Measurements from ENCODE around the gene ATXN8OS. TPM values are rescaled to one million over a fixed set of nuclear protein-coding genes. Genes with fewer than 3 reads are reported as not detected.
"Not testable (repeated sequence)": the region's sequence is repeated elsewhere in the genome, so short reads cannot be mapped to it uniquely, and the experiment has no call there.

ATXN8OS gene
- 1.6 TPM for total RNA-seq

DNA sequence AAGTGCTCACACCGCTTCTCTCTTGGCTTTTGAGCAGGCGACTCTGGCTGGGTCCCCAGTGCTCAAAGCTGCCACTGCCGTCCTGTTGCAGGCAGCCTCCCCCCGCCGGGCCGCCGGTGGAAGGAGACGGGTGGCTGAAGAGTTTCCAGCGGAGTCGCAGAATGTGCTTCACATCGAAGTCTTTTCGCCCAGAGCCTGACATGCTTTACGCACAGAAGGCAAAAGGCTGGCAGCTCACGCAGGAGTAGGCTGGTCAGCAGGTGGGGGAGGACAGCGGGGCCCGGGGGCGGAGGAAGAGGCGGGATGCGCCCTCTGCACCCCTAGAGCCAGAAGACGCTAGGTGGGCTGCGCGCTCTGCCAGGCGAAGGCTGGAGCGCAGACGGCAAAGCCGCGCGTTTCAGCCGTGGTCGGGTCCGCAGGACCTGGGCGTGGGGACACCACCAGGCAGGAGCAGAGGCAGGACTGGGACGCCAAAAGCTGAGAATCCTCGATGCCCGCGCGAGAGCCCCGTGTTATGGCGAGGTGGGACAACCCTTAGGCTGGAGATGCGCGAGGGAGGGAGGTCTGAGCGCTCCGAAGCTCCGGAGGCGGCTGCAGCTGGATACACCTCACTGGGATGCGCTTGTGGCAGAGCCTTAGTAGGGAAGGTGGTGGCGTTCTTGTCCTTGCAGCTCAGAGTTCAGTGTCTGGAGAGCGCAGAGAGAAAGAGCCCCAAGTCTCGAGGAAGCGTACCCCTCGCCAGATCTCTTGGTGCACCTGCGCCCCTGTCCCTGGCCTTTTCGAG lies at the start of gene ATXN8OS:
ATXN8OS (plus strand) TSS at position 329 of the 784 bp plus-strand sequence.
- DNase-seq (ENCODE audit: low spot score in 2 of 2) = peak in 1 of 2 donors; percentile 2
- no peak for FAIRE-seq

DNA sequence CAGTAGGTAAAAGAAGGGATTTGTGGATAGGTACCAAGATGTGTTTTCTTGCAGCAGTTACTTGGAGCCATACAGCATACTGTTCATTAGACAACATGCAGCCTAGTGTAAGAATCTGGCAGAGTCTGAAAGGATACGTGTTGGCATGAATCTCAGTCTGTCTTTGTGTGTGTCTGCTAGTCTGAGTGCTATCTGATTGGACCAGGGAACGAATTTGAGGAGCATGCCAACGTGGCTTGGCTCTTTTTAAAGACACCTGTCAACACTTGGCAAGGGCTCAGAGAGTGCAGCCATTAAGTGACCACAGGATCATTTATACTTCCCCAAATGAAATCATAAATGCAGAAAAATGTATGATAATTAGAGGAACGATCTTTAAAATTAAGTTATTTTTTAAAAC lies 27.6 kb upstream of the ATXN8OS start:
- FAIRE-seq = no peak
- DNase-seq (ENCODE audit: low spot score in 2 of 2) = no peak

DNA sequence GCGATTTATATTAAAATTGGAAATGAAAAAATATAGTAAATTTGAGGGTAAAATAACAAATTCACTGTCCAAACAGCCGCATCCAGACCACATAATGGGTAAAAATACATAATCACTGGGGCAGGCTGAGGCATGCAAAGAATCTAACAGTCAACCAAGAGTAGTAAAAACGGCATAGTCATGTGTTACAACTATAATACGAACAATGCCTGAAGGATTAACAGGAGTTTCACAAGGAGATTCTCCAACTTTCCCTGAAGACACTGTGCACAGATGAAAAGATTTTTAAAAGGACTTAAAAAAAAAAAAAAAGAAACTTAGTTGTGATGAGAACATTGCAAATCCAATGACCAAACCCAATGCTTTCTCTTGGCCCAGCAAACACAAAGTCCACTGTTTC lies 20.4 kb upstream of the ATXN8OS start:
- FAIRE-seq (no peak), DNase-seq (ENCODE audit: low spot score in 2 of 2) (no peak)

DNA sequence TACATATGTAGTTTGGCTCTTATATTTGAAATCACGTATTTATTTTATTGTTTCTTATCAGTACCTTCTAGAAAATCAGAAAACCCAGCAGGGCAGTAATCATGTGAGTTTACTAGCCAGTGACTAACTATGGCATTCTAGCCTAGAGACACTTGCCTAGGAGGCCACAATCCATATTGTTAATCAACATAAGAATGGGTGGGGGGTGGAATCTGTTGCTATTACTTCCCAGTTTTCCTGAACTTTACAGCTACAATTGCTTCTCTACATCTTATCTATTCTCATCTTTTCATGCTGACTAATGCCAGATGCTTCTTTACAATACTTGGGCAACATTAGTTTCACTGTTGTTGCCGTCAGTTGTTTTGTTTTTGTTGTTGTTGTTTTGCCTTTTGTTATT lies 18.7 kb upstream of the ATXN8OS start:
- FAIRE-seq = no peak
- no peak for DNase-seq (ENCODE audit: low spot score in 2 of 2)

- DNase-seq (ENCODE audit: low spot score in 2 of 2) (no peak), FAIRE-seq (no peak)
Observed at GRCh38 chr13:70090036-70090723, 17.4 kb upstream of the ATXN8OS start.

- FAIRE-seq = peak; percentile 49
- DNase-seq (ENCODE audit: low spot score in 2 of 2) = no peak
Observed at GRCh38 chr13:70098669-70099068, 9.0 kb upstream of the ATXN8OS start.

GRCh38 chr13:70104481-70104880 lies 3.1 kb upstream of the ATXN8OS start:
- FAIRE-seq (no peak), DNase-seq (ENCODE audit: low spot score in 2 of 2) (no peak)

GRCh38 chr13:70107125-70107497 lies 515 bp upstream of the ATXN8OS start:
- DNase-seq (ENCODE audit: low spot score in 2 of 2) = no peak

GRCh38 chr13:70108356-70109105 lies 905 bp downstream of the ATXN8OS start, which contains the start of gene KLHL1:
TSS of gene KLHL1 (minus strand) at chr13:70108452. CDS start at chr13:70107699, 753 bp downstream.
- no peak for DNase-seq (ENCODE audit: low spot score in 2 of 2)
- FAIRE-seq = no peak

More at GRCh38 chr13:70107125-70107497, 515 bp upstream of the ATXN8OS start:
- no peak for FAIRE-seq

DNA sequence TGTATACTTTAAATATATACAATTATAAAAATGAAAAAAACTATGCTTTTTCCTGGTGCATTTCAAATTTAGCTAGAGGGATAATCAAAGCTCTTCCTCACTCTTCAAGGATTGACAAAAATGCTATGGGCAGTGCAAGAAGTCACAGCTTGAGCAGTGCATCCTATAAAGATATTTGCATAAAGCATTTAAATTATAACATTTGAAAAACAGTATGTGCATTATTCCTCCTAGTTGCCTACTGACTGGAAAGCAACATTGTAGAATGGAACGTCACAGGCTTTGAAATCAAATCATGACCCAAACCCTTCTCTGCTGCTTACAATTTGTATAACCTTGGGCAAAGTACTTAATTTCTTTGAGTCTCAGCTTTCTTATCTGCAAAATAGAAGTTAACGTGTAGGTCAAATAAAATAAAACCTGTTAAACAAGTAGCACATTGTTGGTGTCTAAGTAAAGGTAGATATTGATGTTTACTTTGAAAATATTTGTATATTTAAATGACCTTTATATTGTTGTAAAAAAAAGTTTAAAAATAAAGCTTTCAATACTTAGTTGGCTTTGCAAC lies 9.8 kb downstream of the ATXN8OS start:
- FAIRE-seq (no peak), DNase-seq (ENCODE audit: low spot score in 2 of 2) (no peak)

DNA sequence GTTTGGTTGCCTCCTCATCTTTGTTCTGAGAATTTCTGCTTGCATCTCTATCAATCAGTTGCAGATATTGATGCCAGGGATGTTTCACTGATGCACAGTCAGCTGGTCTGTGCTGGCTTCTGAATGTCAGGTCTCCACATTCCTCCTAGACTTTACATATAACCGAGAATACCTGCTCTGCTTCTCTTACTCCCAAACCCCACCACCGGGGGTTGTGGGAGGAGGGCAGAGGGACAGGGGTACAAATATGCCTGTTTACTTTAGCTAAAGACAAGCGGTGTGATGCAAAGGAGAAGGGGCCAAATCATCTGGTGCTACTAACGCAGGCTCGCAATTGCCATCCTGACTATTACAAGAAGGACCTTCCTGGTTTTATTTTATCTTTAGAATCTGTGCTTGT lies 18.1 kb downstream of the ATXN8OS start:
- FAIRE-seq (no peak), DNase-seq (ENCODE audit: low spot score in 2 of 2) (no peak)

GRCh38 chr13:70128098-70128497 lies 20.5 kb downstream of the ATXN8OS start:
- DNase-seq (ENCODE audit: low spot score in 2 of 2) = no peak
- FAIRE-seq = no peak

DNA sequence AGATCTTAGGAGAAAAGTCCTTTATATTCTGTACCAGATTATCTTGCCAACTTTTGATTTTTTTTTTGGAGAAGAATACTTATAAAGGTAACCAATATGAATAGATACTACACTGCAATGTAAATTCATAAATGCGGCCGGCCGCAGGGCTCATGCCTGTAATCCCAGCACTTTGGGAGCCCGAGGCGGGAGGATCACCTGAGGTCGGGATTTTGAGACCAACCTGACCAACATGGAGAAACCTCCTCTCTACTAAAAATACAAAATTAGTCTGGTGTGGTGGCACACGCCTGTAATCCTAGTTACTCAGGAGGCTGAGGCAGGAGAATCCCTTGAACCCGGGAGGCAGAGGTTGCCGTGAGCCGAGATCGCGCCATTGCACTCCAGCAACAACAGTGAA lies 35.0 kb downstream of the ATXN8OS start:
- not testable (repeated sequence) for FAIRE-seq; DNase-seq (ENCODE audit: low spot score in 2 of 2)

- DNase-seq (ENCODE audit: low spot score in 2 of 2) (no peak), FAIRE-seq (no peak)
Observed at GRCh38 chr13:70162141-70162540, 54.5 kb downstream of the ATXN8OS start.

GRCh38 chr13:70170689-70171088 lies 63.1 kb downstream of the ATXN8OS start:
- no peak for FAIRE-seq

GRCh38 chr13:70171151-70171550 lies 63.5 kb downstream of the ATXN8OS start:
- no peak for FAIRE-seq
- DNase-seq (ENCODE audit: low spot score in 2 of 2) = no peak

More at GRCh38 chr13:70170689-70171088, 63.1 kb downstream of the ATXN8OS start:
- DNase-seq (ENCODE audit: low spot score in 2 of 2) = no peak

DNA sequence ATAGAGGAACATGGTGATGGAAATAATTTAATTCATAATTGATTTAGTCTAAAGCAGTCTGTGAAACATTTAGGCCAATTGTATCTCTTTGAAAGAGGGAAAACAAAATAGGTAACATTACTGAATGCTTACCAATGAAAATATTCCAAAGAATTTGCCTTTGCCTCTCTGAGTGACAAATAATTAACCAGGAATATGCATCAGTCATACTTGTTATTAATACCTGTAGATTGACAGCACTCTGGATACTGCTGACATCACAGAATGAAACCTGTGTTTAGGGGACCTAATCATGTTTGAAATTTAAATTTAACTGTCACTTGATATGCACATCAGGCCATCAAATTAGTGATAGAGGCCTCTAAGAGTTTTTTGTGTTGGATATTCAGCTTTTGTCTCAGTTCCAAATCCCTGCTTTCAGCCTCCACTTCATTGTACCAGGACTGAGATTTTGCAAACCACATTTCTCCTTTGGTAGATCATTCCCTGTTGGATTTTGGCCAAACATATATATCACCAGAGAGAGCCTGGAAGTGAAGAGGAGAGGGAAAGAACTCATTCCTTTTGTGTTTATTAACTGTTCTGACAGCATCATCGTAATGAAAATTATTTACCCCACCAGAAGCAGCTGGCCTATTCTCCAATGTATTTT lies 65.4 kb downstream of the ATXN8OS start:
- FAIRE-seq (no peak), DNase-seq (ENCODE audit: low spot score in 2 of 2) (no peak)

GRCh38 chr13:70173598-70173959 lies 66.0 kb downstream of the ATXN8OS start:
- no peak for DNase-seq (ENCODE audit: low spot score in 2 of 2)
- no peak for FAIRE-seq

DNA sequence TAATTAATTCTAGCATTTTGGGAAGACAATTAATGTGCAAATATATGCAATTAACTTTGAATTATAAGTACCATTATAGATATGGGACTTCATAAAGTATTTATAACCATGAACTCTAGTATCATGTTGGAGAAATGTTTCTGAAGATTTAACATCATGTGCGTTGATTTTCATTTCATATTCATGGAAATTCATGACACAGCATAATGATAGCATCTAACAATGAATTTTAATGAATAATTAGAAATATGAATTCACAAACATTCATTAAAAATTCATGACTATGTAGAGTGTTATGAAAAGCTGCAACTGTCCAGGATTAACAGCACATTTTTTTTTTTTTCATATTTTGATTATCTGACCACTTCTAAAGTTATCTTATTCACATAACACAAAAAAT lies 70.7 kb downstream of the ATXN8OS start:
- FAIRE-seq = no peak
- no peak for DNase-seq (ENCODE audit: low spot score in 2 of 2)
